Erythroblast (primary cell): Measurements from ENCODE around the gene RPL3.

Source experiments
- GATA1 ChIP-seq: IDR thresholded peaks from 2 replicates; pipeline ENCODE4 v1.6.1; 2011; ENCODE audit warnings: low read depth, mild to moderate bottlenecking, control low read depth, low read length, moderate library complexity
- POLR2A ChIP-seq: IDR thresholded peaks from 2 replicates; pipeline ENCODE4 v1.6.1; 2011; ENCODE audit warnings: mild to moderate bottlenecking, low read length

DNA sequence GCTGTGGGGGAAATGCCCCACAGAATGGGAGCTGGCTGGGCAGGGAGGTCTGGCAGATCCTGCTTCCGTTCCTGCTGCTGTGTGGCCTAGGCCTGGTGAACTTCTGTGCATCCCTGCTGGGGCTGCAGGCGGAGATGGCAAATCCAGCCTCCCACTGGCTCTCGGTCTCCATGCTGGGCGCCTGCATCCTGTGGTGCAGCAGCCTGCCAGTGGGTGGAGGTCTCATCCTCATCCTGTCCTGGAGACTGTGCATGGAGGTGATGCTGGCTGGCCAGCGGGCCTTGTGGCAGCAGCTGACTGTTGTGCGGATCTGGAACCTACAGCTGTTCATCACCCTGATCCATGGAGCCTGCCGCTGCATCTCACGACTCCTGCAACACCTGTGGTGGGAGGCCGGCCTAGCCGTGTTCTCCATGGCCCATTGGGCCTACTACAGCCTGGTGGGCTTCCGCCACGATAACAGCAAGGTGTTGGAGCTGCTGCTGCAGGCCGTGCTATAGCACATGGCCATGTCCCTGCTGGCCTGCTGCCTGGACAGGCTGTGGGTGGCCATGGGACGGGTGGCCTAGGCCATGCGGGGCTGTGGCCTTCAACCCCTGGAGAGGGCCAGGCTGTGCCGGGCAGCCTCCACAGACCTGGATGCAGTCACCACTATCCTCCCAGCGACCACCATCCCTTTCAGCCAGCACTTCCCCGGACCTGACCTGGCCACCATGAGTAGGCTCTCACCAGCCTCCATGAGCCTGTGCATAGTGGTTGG lies 8.8 kb upstream of the RPL3 start:
- TF ChIP-seq POLR2A (no peak), GATA1 (no peak)
